Measurements from ENCODE around the gene ATP6V1B1.

Gene ATP6V1B1

GRCh38 chr2:70935468-70936164, at the start of gene ATP6V1B1:
ATP6V1B1 (plus strand) TSS chr2:70935900; CDS start chr2:70935955, 55 bp downstream.
- DNase-seq = no peak

GRCh38 chr2:70886541-70886987, 49.1 kb upstream of the ATP6V1B1 start:
- no peak for DNase-seq

- no peak for DNase-seq
These were observed 48.5 kb upstream of the ATP6V1B1 start for GRCh38 chr2:70887208-70887549.

DNA sequence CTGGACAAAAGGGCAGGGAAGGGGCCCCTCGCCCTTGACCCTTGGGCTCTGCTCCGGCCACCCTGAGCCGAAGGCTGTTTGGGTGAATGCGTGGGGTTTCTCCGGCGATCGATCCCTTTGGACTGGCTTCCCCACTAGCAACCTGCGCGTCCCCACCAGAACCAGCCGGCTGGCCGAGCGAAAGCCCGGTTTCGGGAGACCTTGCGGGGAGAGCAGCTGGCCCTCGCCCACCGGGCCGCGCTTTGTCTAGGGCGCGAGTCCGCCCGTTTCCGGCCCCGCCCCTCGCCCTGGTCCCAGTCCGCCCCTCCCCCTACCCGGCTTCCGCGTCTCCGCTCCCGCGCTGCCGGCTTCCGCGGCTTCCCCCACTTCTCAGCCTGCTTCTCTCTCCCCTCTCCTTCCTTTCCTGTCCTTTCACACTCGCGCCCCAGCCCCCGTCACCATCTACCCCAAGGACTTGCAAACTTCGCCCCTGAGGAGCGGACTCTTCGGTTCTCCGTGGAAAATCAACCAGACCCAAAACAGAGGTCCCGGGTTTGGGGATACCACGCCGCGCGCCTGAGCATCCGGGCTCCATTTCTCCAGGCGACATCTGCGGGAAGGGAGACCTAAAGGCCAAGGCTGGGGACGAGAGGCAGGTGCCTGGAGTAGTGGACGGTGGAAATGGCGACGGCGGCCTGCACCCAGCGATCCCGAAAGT, 48.0 kb upstream of the ATP6V1B1 start:
- no peak for DNase-seq

- no peak for DNase-seq
These were observed 47.3 kb upstream of the ATP6V1B1 start for GRCh38 chr2:70888366-70888922.

DNA sequence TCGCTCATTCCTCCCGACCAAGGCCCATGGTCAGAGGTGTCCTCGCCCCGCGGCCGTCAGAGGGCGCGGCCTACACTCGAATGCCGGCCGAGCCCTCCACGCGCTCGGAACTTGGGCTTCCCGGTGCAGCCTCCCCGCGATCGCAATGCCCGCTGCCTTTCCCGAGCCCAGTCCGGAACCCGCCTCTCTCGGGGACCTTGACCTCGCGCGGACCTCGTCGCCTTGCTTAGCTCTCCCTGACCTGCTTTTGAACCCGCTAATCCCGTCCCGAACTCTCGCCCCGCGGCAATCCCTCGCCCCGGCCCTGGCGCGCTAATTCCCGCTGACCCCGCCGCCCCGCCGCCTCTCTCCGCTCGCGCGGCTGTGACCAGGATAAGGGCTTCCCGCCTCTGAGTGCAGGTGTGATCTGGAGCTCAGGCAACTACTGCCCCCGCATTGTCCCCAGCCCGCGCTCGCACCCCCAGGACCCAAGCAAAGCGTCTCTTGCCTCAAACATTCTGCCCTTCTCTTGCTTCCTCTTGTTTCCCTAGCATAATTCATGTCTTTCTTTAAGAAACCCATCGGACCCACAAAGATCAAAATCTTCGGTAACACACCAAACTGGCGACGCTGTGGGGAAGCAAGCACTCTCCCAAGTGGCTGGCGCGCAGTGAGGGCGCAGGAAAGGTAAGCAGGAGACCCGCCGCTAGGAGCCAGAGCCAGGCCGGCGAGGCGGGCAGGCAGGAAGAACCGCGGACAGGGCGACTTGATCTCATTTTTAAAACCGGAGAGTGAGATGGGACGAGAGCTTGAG, 46.6 kb upstream of the ATP6V1B1 start:
- no peak for DNase-seq

DNA sequence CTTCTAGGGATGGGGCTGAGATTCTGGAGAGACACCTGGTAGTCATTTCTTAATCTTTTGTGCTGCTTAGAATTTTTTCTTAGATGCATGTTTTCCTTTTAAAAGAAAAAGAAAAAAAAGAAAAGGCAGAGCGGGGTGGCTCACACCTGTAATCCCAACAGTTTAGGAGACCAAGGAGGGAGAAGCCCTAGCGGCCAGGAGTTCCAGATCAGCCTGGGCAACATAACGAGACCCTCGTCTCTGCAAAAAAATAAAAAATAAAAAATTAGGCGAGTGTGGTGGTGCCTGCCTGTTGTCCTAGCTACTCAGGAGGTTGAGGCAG, 46.0 kb upstream of the ATP6V1B1 start:
- no peak for DNase-seq

GRCh38 chr2:70890469-70891065, 45.1 kb upstream of the ATP6V1B1 start:
- no peak for DNase-seq

DNA sequence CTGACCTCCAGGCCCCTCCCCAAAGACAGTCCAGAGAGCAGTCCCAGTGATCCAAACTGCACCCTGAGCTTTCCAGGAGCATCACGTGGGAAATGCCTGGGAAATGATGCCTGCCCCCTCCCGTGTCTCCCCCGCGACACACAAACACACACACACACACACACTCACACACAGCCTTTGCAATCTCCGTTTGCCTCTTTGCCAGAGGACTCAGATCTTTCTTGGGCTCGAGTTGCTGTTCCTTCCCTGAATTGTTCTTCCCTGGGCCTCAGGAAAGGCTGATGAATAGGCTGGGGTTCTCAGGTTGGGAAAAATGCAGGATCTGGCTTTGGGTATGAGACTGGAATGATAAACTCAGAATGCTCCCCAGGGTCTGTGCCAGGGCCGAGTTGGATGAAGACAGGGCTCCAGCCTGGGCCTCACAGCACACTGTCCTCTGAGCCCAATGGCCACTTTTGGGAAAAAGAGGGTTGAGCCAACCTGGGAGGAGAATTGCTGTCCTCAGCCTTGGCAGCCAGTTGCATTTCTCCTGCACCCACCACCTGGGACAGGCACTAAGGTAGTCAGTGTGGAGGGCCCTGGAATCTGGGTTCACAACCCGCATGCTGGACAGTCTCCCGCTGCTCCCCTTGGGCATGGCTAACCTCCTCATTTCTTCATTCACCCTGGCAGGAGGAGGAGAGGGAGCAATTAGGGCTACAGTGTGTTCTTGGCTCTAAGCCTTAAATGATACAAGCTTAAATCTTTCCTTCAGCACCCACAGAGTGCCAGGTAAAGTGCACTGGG, 43.9 kb upstream of the ATP6V1B1 start:
- DNase-seq = no peak

DNA sequence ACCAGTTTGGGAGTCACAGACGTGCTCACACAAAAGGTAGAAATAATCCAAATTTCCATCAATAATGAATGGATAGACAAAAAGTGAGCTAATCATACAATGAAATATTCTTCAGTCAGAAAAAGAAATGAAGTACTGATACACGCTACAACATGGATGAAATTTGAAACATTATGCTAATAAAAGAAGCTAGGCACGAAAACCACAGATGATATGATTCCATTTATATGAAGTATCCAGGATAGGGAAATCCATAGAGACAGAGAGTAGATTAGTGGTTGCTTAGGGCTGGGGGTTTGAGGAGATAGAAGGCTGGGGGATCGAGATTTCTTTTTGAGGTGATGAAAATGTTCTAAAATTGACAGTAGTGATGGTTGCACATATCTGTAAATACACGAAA, 43.0 kb upstream of the ATP6V1B1 start:
- no peak for DNase-seq

- no peak for DNase-seq
These were observed 42.5 kb upstream of the ATP6V1B1 start for GRCh38 chr2:70893186-70893585.

DNA sequence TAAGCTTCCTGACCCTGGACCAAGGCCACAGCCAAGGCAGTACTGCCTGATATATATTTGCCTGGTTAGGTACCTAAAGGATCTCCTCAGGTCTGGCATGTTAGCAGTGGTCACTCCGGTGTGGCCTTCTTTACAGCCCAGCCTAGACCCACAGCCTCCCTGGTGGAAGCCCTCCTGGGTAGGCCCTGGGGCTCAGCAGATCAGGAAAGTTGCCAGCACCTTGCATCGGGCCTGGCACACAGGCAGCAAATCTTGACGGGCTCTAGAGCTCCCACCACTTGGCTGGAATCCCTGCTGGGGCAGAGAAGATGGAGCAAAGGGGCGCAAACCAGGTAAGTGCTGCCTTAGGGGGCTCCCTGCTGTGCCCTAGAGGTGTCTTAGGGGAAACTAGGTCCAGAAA, 40.9 kb upstream of the ATP6V1B1 start:
- no peak for DNase-seq

GRCh38 chr2:70895249-70895648, 40.5 kb upstream of the ATP6V1B1 start:
- DNase-seq = no peak

- no peak for DNase-seq
These were observed 39.5 kb upstream of the ATP6V1B1 start for GRCh38 chr2:70895998-70896764.

GRCh38 chr2:70896765-70897202, 38.9 kb upstream of the ATP6V1B1 start:
- no peak for DNase-seq

DNA sequence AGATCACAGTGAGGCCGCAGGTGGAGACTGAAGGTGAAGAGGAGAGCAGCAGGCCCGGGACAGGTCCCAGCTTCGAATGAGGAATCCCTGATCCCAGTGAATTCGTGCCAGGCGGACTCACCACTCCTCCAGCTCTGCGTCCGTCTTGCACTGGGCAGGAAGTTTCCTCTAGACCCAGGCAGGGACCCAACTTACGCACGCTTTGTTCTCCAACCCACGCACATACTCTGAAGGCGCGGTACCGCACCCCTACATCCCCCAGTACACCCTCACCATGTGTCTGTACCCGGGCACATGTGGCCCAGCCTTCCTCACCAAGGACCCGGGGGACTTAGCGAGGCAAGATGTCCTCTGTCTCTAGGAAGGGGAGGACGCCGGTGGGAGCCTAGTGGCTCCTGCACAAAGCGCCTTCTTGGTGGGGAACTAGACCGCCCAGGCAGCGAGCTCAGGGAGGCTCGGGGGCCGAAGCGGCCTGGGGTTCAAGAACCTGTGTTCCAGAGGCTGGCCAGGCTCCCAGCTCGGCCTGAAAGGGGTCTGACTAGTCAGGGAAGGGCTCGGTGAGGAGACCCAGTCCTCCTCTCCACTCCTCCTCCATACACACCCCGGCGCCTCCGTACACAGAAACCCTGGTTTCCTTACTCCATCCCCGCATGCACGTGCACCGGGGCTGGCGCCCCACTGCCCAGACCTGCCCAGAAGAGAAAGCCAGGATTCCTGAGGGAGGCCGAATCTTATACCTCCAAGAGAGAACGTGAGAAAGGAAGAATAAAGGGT, 38.3 kb upstream of the ATP6V1B1 start:
- no peak for DNase-seq

DNA sequence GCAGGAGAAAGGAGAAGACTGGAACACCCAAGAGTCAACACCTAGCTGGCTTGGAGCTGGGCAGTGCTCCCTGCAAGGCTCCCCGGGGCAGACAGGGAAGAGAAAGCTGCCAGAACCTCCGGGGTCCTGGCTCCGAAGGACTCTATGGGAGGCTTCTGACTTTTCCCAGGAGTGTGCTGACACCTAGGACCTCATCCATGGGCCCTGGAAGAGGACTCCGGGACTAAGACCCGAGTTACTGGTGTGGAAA, 37.8 kb upstream of the ATP6V1B1 start:
- no peak for DNase-seq

GRCh38 chr2:70898363-70899240, 37.1 kb upstream of the ATP6V1B1 start:
- no peak for DNase-seq

- DNase-seq = no peak
These were observed 34.3 kb upstream of the ATP6V1B1 start for GRCh38 chr2:70901227-70902066.
